GM23338 (cell line): ENCODE data around the gene RPTOR. TPM values are rescaled to one million over a fixed set of nuclear protein-coding genes. Genes with fewer than 3 reads are reported as not detected.

ENCODE experiments used
- ATAC-seq: fragments of 200-7000 bp; cut with Tn5 transposase; 3 replicates; pipeline ENCODE4 v1.9.1; 2020
- DNase-seq: peaks from one replicate; pipeline ENCODE4 v3.0.0-alpha.2; 2015; ENCODE audit warnings: low spot score
- H2AFZ ChIP-seq: fragments of 200-600 bp; sonication (generic); 2 replicates; pipeline ENCODE4 v1.8.0; 2016; ENCODE audit warnings: antibody characterized with exemption, mild to moderate bottlenecking, moderate library complexity
- H3F3A ChIP-seq: fragments of 200-600 bp; sonication (generic); replicated peaks from 2 replicates; pipeline ENCODE4 v1.8.0; 2017; ENCODE audit warnings: antibody characterized with exemption, mixed run types, low read depth
- H3K27ac ChIP-seq: fragments of 200-600 bp; sonication (generic); 2 replicates; pipeline ENCODE4 v1.6.1; 2016; ENCODE audit warnings: low read depth
- H3K27me3 ChIP-seq: fragments of 200-600 bp; sonication (generic); 2 replicates; pipeline ENCODE4 v1.8.0; 2016; ENCODE audit warnings: mild to moderate bottlenecking, mixed run types, moderate library complexity; ENCODE audit not compliant: insufficient read depth
- H3K36me3 ChIP-seq: fragments of 200-600 bp; sonication (generic); 2 replicates; pipeline ENCODE4 v1.8.0; 2016; ENCODE audit warnings: mild to moderate bottlenecking; ENCODE audit not compliant: insufficient read depth
- H3K4me1 ChIP-seq: fragments of 200-600 bp; sonication (generic); 2 replicates; pipeline ENCODE4 v1.8.0; 2016; ENCODE audit warnings: mild to moderate bottlenecking, moderate library complexity; ENCODE audit not compliant: insufficient read depth
- H3K4me2 ChIP-seq: fragments of 200-600 bp; sonication (generic); 2 replicates; pipeline ENCODE4 v1.7.1; 2017; ENCODE audit warnings: mixed run types
- H3K4me3 ChIP-seq: fragments of 200-600 bp; sonication (generic); 2 replicates; pipeline ENCODE4 v1.6.1; 2016; ENCODE audit warnings: mixed run types
- H3K79me2 ChIP-seq: fragments of 200-600 bp; sonication (generic); replicated peaks from 2 replicates; pipeline ENCODE4 v1.8.0; 2017; ENCODE audit warnings: mild to moderate bottlenecking; ENCODE audit not compliant: insufficient read depth
- H3K9me2 ChIP-seq: fragments of 200-600 bp; sonication (generic); 2 replicates; pipeline ENCODE4 v1.8.0; 2017; ENCODE audit not compliant: insufficient read depth
- H4K20me1 ChIP-seq: fragments of 200-600 bp; sonication (generic); replicated peaks from 2 replicates; pipeline ENCODE4 v1.8.0; 2017; ENCODE audit warnings: mild to moderate bottlenecking; ENCODE audit not compliant: insufficient read depth
- H3K27ac Mint-ChIP-seq: 2 replicates; pipeline ENCODE4 v1.8.0; 2020; ENCODE audit warnings: inconsistent platforms, mild to moderate bottlenecking, moderate library complexity, mixed read lengths
- H3K27me3 Mint-ChIP-seq: 3 replicates; pipeline ENCODE4 v1.8.0; 2022; ENCODE audit warnings: low read depth, mild to moderate bottlenecking, moderate library complexity, mixed read lengths, inconsistent platforms; ENCODE audit not compliant: insufficient read depth, poor library complexity
- H3K36me3 Mint-ChIP-seq: 3 replicates; pipeline ENCODE4 v1.8.0; 2021; ENCODE audit warnings: low read depth, mild to moderate bottlenecking, inconsistent platforms, moderate library complexity, mixed read lengths
- H3K4me1 Mint-ChIP-seq: 3 replicates; pipeline ENCODE4 v1.8.0; 2020; ENCODE audit warnings: mild to moderate bottlenecking, inconsistent platforms, mixed read lengths
- H3K4me3 Mint-ChIP-seq: 3 replicates; pipeline ENCODE4 v1.8.0; 2021; ENCODE audit warnings: moderate library complexity, mild to moderate bottlenecking, inconsistent platforms, mixed read lengths
- H3K9me3 Mint-ChIP-seq: 3 replicates; pipeline ENCODE4 v1.8.0; 2020; ENCODE audit warnings: moderate library complexity, mild to moderate bottlenecking, inconsistent platforms, mixed read lengths
- EZH2 ChIP-seq: fragments of 200-600 bp; sonication (generic); IDR thresholded peaks from one replicate; pipeline ENCODE4 v1.8.0; 2017; ENCODE audit warnings: antibody characterized with exemption, mild to moderate bottlenecking, low read depth; ENCODE audit not compliant: unreplicated experiment
- STAT1 ChIP-seq: IDR thresholded peaks from one replicate; pipeline ENCODE4 v1.6.1; 2016; ENCODE audit warnings: antibody characterized with exemption; ENCODE audit not compliant: unreplicated experiment
- ZNF331 ChIP-seq: fragments of 250-450 bp; sonication (Bioruptor Pico); IDR thresholded peaks from 2 replicates; pipeline ENCODE4 v1.5.0; 2020; ENCODE audit warnings: low read depth, mild to moderate bottlenecking, moderate library complexity
- polyA plus RNA-seq: library from polyadenylated mRNA; unstranded; fragments of >200 nt; fragmentation: Nextera tagmentation; extraction: Ambion mirVana; gene quantifications from 2 replicates; pipeline ENCODE4 v1.2.1, GENCODE V29; 2016
- total RNA-seq: library from RNA; depleted of rRNA; stranded (reverse); fragments of >200 nt; shearing (Covaris generic); gene quantifications from 2 replicates; pipeline ENCODE4 v1.2.3, GENCODE V29; 2014
- TF ChIP-seq, protein P1 (sequence below), 2 experiments: fragments of 200-600 bp in 1 of 2; sonication (generic) in 1 of 2; conservative IDR thresholded peaks; 2 replicates each; pipeline versions ENCODE4 v1.5.1 to v1.6.1; 2016 to 2017; ENCODE audit warnings: antibody characterized with exemption in 2 of 2, low read depth in 2 of 2, mild to moderate bottlenecking in 2 of 2, moderate library complexity in 1 of 2
- TF ChIP-seq, protein P2 (sequence below): IDR thresholded peaks from one replicate; pipeline ENCODE4 v1.6.1; 2018; ENCODE audit warnings: antibody characterized with exemption; ENCODE audit not compliant: unreplicated experiment
- TF ChIP-seq, protein P3 (sequence below): IDR thresholded peaks from 2 replicates; pipeline ENCODE4 v1.6.1; 2016; ENCODE audit warnings: antibody characterized with exemption

The RPTOR gene
- total and polyA plus RNA-seq, 2 experiments from 2014 or later: 9.5 to 38.0 TPM

DNA sequence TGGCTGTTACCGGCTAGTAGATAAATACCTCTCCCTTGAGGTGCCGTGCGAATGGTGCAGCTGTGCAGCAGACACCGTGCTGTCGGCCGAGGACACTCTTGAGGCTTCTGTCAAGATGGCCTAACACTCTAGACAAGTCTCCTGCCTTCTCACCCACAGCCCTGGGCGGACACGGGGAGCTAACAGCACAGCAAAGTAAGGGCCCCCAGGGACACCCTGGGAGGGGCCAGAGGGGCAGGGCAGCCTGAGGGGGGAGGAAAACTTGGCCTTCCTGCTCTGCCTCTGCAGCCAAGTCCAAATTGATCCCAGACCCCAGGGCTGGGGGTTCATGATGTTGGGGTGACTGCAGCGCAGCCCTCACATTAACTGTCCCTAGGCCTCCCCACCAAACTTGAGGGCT is 210.2 kb downstream of the RPTOR start:
- no peaks in the 10 kb centered on the region for H3K27me3 ChIP-seq
- ATAC-seq: no peak
- no peak overlapping the region for H2AFZ ChIP-seq
- H3K9me2 ChIP-seq: no peaks in the 10 kb centered on the region
- no peak overlapping the region for H3K4me2 ChIP-seq
- H4K20me1 ChIP-seq: 0 out of 2 replicates have a peak, but pooled peaks cover 4% of the 10 kb centered on the region
- Mint-ChIP-seq H3K27ac (no peak overlapping the region), H3K36me3 (peaks cover 12% of the 10 kb centered on the region), H3K4me3 (no peak overlapping the region), H3K27me3 (peaks cover 3% of the 10 kb centered on the region), H3K4me1 (peaks cover 30% of the 10 kb centered on the region), H3K9me3 (no peaks in the 10 kb centered on the region)
- H3K4me1 ChIP-seq: 0 out of 2 replicates have a peak, but pooled peaks cover 9% of the 10 kb centered on the region
- no peaks in the 10 kb centered on the region for H3F3A ChIP-seq
- no peaks in the 10 kb centered on the region for H3K79me2 ChIP-seq
- no peak overlapping the region for H3K27ac ChIP-seq
- no peaks in the 10 kb centered on the region for H3K36me3 ChIP-seq
- no peak for DNase-seq
- TF ChIP-seq, protein P1, sequence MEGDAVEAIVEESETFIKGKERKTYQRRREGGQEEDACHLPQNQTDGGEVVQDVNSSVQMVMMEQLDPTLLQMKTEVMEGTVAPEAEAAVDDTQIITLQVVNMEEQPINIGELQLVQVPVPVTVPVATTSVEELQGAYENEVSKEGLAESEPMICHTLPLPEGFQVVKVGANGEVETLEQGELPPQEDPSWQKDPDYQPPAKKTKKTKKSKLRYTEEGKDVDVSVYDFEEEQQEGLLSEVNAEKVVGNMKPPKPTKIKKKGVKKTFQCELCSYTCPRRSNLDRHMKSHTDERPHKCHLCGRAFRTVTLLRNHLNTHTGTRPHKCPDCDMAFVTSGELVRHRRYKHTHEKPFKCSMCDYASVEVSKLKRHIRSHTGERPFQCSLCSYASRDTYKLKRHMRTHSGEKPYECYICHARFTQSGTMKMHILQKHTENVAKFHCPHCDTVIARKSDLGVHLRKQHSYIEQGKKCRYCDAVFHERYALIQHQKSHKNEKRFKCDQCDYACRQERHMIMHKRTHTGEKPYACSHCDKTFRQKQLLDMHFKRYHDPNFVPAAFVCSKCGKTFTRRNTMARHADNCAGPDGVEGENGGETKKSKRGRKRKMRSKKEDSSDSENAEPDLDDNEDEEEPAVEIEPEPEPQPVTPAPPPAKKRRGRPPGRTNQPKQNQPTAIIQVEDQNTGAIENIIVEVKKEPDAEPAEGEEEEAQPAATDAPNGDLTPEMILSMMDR (conservative IDR thresholded peaks at IDR 0.05; ENCODE audit: low read depth in 2 of 2): no peak
- TF ChIP-seq STAT1 (no peak), ZNF331 (CRISPR knock-in tag) (no peak), EZH2 (no peak)
- TF ChIP-seq, protein P2, sequence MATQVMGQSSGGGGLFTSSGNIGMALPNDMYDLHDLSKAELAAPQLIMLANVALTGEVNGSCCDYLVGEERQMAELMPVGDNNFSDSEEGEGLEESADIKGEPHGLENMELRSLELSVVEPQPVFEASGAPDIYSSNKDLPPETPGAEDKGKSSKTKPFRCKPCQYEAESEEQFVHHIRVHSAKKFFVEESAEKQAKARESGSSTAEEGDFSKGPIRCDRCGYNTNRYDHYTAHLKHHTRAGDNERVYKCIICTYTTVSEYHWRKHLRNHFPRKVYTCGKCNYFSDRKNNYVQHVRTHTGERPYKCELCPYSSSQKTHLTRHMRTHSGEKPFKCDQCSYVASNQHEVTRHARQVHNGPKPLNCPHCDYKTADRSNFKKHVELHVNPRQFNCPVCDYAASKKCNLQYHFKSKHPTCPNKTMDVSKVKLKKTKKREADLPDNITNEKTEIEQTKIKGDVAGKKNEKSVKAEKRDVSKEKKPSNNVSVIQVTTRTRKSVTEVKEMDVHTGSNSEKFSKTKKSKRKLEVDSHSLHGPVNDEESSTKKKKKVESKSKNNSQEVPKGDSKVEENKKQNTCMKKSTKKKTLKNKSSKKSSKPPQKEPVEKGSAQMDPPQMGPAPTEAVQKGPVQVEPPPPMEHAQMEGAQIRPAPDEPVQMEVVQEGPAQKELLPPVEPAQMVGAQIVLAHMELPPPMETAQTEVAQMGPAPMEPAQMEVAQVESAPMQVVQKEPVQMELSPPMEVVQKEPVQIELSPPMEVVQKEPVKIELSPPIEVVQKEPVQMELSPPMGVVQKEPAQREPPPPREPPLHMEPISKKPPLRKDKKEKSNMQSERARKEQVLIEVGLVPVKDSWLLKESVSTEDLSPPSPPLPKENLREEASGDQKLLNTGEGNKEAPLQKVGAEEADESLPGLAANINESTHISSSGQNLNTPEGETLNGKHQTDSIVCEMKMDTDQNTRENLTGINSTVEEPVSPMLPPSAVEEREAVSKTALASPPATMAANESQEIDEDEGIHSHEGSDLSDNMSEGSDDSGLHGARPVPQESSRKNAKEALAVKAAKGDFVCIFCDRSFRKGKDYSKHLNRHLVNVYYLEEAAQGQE: no peak
- H3K4me3 ChIP-seq: no peak overlapping the region

DNA sequence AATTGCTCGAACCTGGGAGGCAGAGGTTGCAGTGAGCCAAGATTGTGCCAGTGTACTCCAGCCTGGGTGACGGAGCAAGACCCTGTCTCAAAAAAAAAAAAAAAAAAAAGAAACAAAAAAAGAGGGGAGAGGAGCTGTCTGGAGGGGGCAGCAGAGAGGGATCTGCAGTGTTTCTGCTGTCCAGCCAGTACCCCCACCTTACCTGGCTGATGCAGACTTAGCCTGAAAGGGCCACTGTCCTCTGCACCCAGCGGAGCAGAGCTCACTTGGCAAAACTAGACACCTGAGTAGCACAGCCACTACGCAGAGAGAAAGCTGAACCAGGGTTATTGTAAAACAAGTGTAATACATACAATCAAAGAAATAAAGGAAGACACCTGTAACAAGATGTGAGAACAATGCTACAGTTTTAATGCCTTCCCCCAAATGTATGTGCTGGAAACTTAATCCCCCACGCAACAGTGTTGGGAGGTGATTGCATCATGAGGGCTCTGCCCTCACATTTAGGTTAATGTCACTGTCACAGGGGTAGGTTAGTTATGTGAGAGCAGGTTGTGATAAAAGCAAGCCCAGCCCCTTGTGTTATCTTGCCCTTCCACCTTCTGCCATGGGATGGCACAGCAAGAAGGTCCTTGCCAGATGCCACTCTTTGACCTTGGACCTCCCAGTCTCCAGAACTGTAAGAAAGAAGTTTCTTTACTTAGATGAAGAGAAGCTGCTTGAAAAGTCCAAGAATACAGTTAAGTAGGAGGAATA is 211.2 kb downstream of the RPTOR start:
- Histone ChIP-seq H4K20me1 (no peaks in the 10 kb centered on the region), H3K9me2 (no peaks in the 10 kb centered on the region), H3F3A (no peaks in the 10 kb centered on the region), H3K4me2 (no peak overlapping the region), H3K27ac (no peak overlapping the region), H2AFZ (no peak overlapping the region), H3K4me1 (0 out of 2 replicates have a peak, but pooled peaks cover 9% of the 10 kb centered on the region), H3K27me3 (no peaks in the 10 kb centered on the region), H3K4me3 (no peak overlapping the region), H3K36me3 (no peaks in the 10 kb centered on the region), H3K79me2 (no peaks in the 10 kb centered on the region)
- H3K27me3 Mint-ChIP-seq: peaks cover 3% of the 10 kb centered on the region
- ATAC-seq (peak; percentile 28), DNase-seq (peak; percentile 62)
- TF ChIP-seq, protein P3, sequence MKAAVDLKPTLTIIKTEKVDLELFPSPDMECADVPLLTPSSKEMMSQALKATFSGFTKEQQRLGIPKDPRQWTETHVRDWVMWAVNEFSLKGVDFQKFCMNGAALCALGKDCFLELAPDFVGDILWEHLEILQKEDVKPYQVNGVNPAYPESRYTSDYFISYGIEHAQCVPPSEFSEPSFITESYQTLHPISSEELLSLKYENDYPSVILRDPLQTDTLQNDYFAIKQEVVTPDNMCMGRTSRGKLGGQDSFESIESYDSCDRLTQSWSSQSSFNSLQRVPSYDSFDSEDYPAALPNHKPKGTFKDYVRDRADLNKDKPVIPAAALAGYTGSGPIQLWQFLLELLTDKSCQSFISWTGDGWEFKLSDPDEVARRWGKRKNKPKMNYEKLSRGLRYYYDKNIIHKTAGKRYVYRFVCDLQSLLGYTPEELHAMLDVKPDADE: no peak
- TF ChIP-seq, protein P1 (conservative IDR thresholded peaks at IDR 0.05; ENCODE audit: low read depth in 2 of 2): peak; percentile 41 to 57
- peak overlapping the region; percentile 37; the same call in 1 of the 2 replicates for H3K27ac Mint-ChIP-seq
- no peak overlapping the region for H3K4me3 Mint-ChIP-seq
- H3K9me3 Mint-ChIP-seq: no peaks in the 10 kb centered on the region
- H3K36me3 Mint-ChIP-seq: peaks cover 12% of the 10 kb centered on the region
- H3K4me1 Mint-ChIP-seq: peaks cover 29% of the 10 kb centered on the region
